PC-3 (cell line): Measurements from ENCODE around the gene PDE6C. TPM values are rescaled to one million over a fixed set of nuclear protein-coding genes. Genes with fewer than 3 reads are reported as not detected.

ENCODE experiments used
- ATAC-seq: fragments of 200-7000 bp; cut with Tn5 transposase; 2 replicates; pipeline ENCODE4 v1.9.1; 2020; ENCODE audit warnings: mild to moderate bottlenecking, moderate library complexity
- BruUV-seq: library from RNA; stranded (reverse); fragments of 400-500 nt; replicated peaks from 2 replicates; lab custom pipeline; 2021; lab: Mats Ljungman, UMichigan
- CTCF ChIA-PET: fragments of 300-600 bp; sonication (Branson Sonifier 250); formaldehyde crosslinking; loops from one replicate; lab custom pipeline; 2022; ENCODE audit warnings: antibody characterized with exemption; lab: Charles Lee
- POLR2A ChIA-PET: fragments of 300-600 bp; sonication (Branson Sonifier 250); formaldehyde crosslinking; loops from one replicate; lab custom pipeline; 2022; ENCODE audit warnings: antibody characterized with exemption; ENCODE audit not compliant: unreplicated experiment; lab: Charles Lee
- DNase-seq: peaks from one replicate; pipeline ENCODE4 v3.0.0-alpha.2; 2015
- H2AFZ ChIP-seq: fragments of 300-600 bp; sonication (generic); 2 replicates; pipeline ENCODE4 v1.6.0; 2016; ENCODE audit warnings: antibody characterized with exemption, low read length
- H3F3A ChIP-seq: fragments of 300-600 bp; sonication (generic); one replicate; pipeline ENCODE4 v1.6.0; 2017; ENCODE audit warnings: antibody characterized with exemption, low read length, control low read depth, mild to moderate bottlenecking; ENCODE audit not compliant: unreplicated experiment
- H3K27ac ChIP-seq: fragments of 300-600 bp; sonication (generic); 2 replicates; pipeline ENCODE4 v1.5.1; 2016; ENCODE audit warnings: mild to moderate bottlenecking, low read length
- H3K27me3 ChIP-seq: fragments of 300-600 bp; sonication (generic); 2 replicates; pipeline ENCODE4 v1.6.1; 2016; ENCODE audit warnings: low read length, mixed read lengths
- H3K36me3 ChIP-seq: fragments of 300-600 bp; sonication (generic); 2 replicates; pipeline ENCODE4 v1.6.1; 2016; ENCODE audit warnings: low read depth, mixed run types, low read length, mixed read lengths
- H3K4me1 ChIP-seq: fragments of 300-600 bp; sonication (generic); 2 replicates; pipeline ENCODE4 v1.5.1; 2016; ENCODE audit warnings: low read length; ENCODE audit not compliant: insufficient read depth
- H3K4me2 ChIP-seq: fragments of 300-600 bp; sonication (generic); 2 replicates; pipeline ENCODE4 v1.6.0; 2016; ENCODE audit warnings: low read length
- H3K4me3 ChIP-seq: fragments of 300-600 bp; sonication (generic); 2 replicates; pipeline ENCODE4 v1.5.1; 2016; ENCODE audit warnings: mild to moderate bottlenecking, low read length, mixed read lengths
- H3K79me2 ChIP-seq: fragments of 300-600 bp; sonication (generic); 2 replicates; pipeline ENCODE4 v1.6.1; 2017; ENCODE audit warnings: low read length, mixed read lengths
- H3K9ac ChIP-seq: fragments of 300-600 bp; sonication (generic); 2 replicates; pipeline ENCODE4 v1.6.0; 2016; ENCODE audit warnings: mild to moderate bottlenecking, low read length
- H3K9me2 ChIP-seq: fragments of 300-600 bp; sonication (generic); replicated peaks from 2 replicates; pipeline ENCODE4 v1.6.1; 2016; ENCODE audit warnings: mixed run types, low read length, mixed read lengths
- H3K9me3 ChIP-seq: fragments of 300-600 bp; sonication (generic); 2 replicates; pipeline ENCODE4 v1.6.1; 2016; ENCODE audit warnings: low read length, mixed read lengths
- H4K20me1 ChIP-seq: fragments of 300-600 bp; sonication (generic); 2 replicates; pipeline ENCODE4 v1.6.1; 2016; ENCODE audit warnings: low read length, mixed read lengths
- CTCF ChIP-seq: fragments of 300-600 bp; sonication (generic); conservative IDR thresholded peaks from 2 replicates; pipeline ENCODE4 v1.5.1; 2017; ENCODE audit warnings: antibody characterized with exemption, low read depth, mild to moderate bottlenecking, low read length
- EZH2 ChIP-seq: fragments of 300-600 bp; sonication (generic); IDR thresholded peaks from one replicate; pipeline ENCODE4 v1.6.1; 2017; ENCODE audit warnings: antibody characterized with exemption, mild to moderate bottlenecking, low read length; ENCODE audit not compliant: unreplicated experiment
- EZH2phosphoT487 ChIP-seq: fragments of 300-600 bp; sonication (generic); IDR thresholded peaks from 2 replicates; pipeline ENCODE4 v1.6.1; 2018; ENCODE audit warnings: mild to moderate bottlenecking, antibody characterized with exemption, low read length, borderline replicate concordance
- intact Hi-C: fragments of 100-400 bp; cut with micrococcal nuclease; formaldehyde crosslinking; loops from 2 replicates; pipeline ENCODE4 v1.9.0; 2023
- total RNA-seq: library from RNA; depleted of rRNA; stranded (reverse); fragments of >200 nt; gene quantifications from 2 replicates; pipeline ENCODE4 v1.2.3, GENCODE V29; 2014

PDE6C gene
- total RNA-seq, 1 experiment from 2014 or later, result not detected

- BruUV-seq, result no TSS peak
Measured at GRCh38 chr10:93600446-93601145, 11.7 kb upstream of the PDE6C start.

DNA sequence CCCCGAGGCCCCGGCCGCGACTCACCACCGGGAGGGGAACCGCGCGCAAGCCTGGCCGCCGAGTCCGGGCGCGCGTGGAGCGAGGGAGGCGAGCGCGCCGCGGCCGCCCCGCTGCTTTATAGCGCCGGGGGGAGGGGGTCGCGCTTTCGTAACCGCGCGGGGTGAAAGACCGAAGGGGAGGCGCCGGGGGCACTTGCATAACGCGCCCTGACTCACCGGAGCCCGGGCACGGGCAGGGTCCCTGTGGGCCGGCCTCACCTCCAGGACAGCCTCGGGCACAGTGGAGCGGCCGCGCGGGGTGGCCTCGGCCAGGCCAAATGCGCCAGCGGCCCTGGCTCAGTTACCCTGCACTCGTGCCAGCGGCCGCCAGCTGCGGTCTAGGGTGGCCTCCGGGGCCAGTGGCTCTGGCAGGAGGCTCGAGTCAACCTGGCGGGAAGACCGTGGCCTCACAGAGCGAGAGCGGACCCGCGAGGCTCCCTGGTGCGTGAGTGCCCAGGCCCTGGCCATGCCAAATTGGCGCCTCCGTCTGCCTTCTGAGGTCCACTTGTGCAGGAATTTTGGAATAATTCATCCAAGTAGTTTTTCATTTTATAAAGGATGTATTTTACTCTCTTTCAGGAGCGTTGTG, 11.1 kb upstream of the PDE6C start, which contains the start of gene RBP4:
TSS of gene RBP4 (minus strand) at position 90 of the 628 bp plus-strand sequence. CDS start 207 bp downstream, outside the sequence.
- Histone ChIP-seq H3K4me2 (peak within 1 kb of the TSS; percentile 86), H3K27ac (no peak within 1 kb of the TSS), H3K4me1 (peaks cover 8% of the 10 kb centered on the region; the same call in 1 of the 2 replicates), H3K9me2 (no peaks in the 10 kb centered on the region), H3K27me3 (no peaks in the 10 kb centered on the region), H3F3A (no peaks in the 10 kb centered on the region), H3K9ac (no peak within 1 kb of the TSS), H3K36me3 (no peaks in the 10 kb centered on the region), H3K9me3 (no peaks in the 10 kb centered on the region), H2AFZ (peak within 1 kb of the TSS; percentile 81), H4K20me1 (no peaks in the 10 kb centered on the region), H3K4me3 (peak within 1 kb of the TSS; percentile 65), H3K79me2 (no peaks in the 10 kb centered on the region)
- ChIA-PET CTCF (no interaction called here), POLR2A (no interaction called here)
- ATAC-seq, result peak; percentile 81
- DNase-seq, result peak; percentile 30
- no TSS peak for BruUV-seq
- TF ChIP-seq EZH2phosphoT487 (0 out of 2 replicates have a peak, but pooled peaks have one; percentile 32), CTCF (no peak)
- intact Hi-C loops, result loop anchor here (10.0 kb wide), 1 partner anchor 54 kb away; no protein-coding TSS in a partner anchor

More at GRCh38 chr10:93600446-93601145, 11.7 kb upstream of the PDE6C start:
- Histone ChIP-seq H2AFZ (no peak overlapping the region), H3K27ac (no peak overlapping the region), H3K9me2 (no peaks in the 10 kb centered on the region), H3F3A (no peaks in the 10 kb centered on the region), H3K4me1 (peaks cover 8% of the 10 kb centered on the region; the same call in 1 of the 2 replicates), H3K4me3 (no peak overlapping the region), H3K36me3 (no peaks in the 10 kb centered on the region), H3K9ac (no peak overlapping the region), H3K9me3 (no peaks in the 10 kb centered on the region), H3K79me2 (no peaks in the 10 kb centered on the region), H3K27me3 (no peaks in the 10 kb centered on the region), H3K4me2 (peak overlapping the region; percentile 86; the same call in 1 of the 2 replicates), H4K20me1 (no peaks in the 10 kb centered on the region)
- ChIA-PET POLR2A (no interaction called here), CTCF (no interaction called here)
- intact Hi-C loops, result loop anchor here (10.0 kb wide), 1 partner anchor 54 kb away; no protein-coding TSS in a partner anchor
- ATAC-seq (peak; percentile 27), DNase-seq (no peak)
- no peak for TF ChIP-seq EZH2
- no peak for TF ChIP-seq EZH2phosphoT487

DNA sequence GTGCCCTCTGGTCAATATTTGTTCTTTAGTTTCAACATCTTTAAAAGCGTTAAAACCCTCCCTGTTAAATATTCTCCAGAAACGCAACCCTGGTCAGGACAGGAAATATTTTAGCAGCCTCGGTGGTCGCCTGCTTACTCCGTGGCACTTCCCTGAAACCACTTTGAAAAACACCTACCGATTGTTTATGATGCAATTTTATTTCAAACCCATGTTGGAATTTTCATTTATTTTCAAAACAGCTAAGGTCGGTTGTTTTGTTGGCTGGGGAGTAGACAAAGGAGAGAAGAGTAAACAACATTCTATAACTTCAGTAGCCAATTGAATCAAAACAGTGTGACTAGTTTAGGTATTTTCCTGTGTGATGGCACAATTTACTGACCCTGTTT, 10.6 kb upstream of the PDE6C start:
- Histone ChIP-seq H3K4me2 (peak overlapping the region; percentile 86), H3K9me3 (no peaks in the 10 kb centered on the region), H3K4me1 (peaks cover 8% of the 10 kb centered on the region; the same call in 1 of the 2 replicates), H3K27ac (no peak overlapping the region), H3K27me3 (no peaks in the 10 kb centered on the region), H3F3A (no peaks in the 10 kb centered on the region), H4K20me1 (no peaks in the 10 kb centered on the region), H3K79me2 (no peaks in the 10 kb centered on the region), H3K9me2 (no peaks in the 10 kb centered on the region), H3K36me3 (no peaks in the 10 kb centered on the region), H3K4me3 (peak overlapping the region; percentile 65), H3K9ac (no peak overlapping the region), H2AFZ (peak overlapping the region; percentile 81)
- DNase-seq, result no peak
- TF ChIP-seq EZH2 (no peak), CTCF (no peak)
- no peak for ATAC-seq
- CTCF ChIA-PET, result no interaction called here
- POLR2A ChIA-PET, result no interaction called here
- BruUV-seq, result no TSS peak
- intact Hi-C loops, result loop anchor here (2.0 to 10.0 kb wide), 2 partner anchors 53 kb away; no protein-coding TSS in a partner anchor
